Kidney epithelial cell (primary cell): Measurements from ENCODE around the gene PPFIBP1. TPM values are rescaled to one million over a fixed set of nuclear protein-coding genes. Genes with fewer than 3 reads are reported as not detected.

ENCODE experiments used
- DNase-seq: peaks from one replicate; pipeline ENCODE4 v3.0.0-alpha.2; 2010; ENCODE audit warnings: low read depth
- H3K27me3 ChIP-seq: 2 replicates; pipeline ENCODE4 v1.6.0; 2011; ENCODE audit warnings: low read length; ENCODE audit not compliant: control insufficient read depth, insufficient read depth
- H3K36me3 ChIP-seq: 2 replicates; pipeline ENCODE4 v1.5.1; 2011; ENCODE audit warnings: low read length; ENCODE audit not compliant: control insufficient read depth, insufficient read depth
- H3K4me3 ChIP-seq: 2 replicates; pipeline ENCODE4 v1.5.1; 2011; ENCODE audit warnings: low read depth, mild to moderate bottlenecking, control low read depth, low read length
- CTCF ChIP-seq: IDR thresholded peaks from 2 replicates; pipeline ENCODE4 v1.5.1; 2011; ENCODE audit warnings: mild to moderate bottlenecking, moderate library complexity, low read length, control low read depth, inconsistent platforms; ENCODE audit not compliant: insufficient read depth, poor library complexity, severe bottlenecking
- total RNA-seq: library from RNA; depleted of rRNA; stranded (reverse); fragments of >200 nt; gene quantifications from 2 replicates; pipeline ENCODE4 v1.2.3, GENCODE V29; 2015

PPFIBP1 gene
- total RNA-seq, 1 donor from 2014 or later: 119 TPM

- TF ChIP-seq CTCF: no peak
- no peak for DNase-seq
- H3K4me3 ChIP-seq: no peak overlapping the region
- H3K36me3 ChIP-seq: no peaks in the 10 kb centered on the region
- no peaks in the 10 kb centered on the region for H3K27me3 ChIP-seq
Measured at GRCh38 chr12:27547592-27547991, 23.6 kb downstream of the PPFIBP1 start.

GRCh38 chr12:27548301-27549199 lies 24.5 kb downstream of the PPFIBP1 start:
- no peak for DNase-seq
- Histone ChIP-seq H3K27me3 (no peaks in the 10 kb centered on the region), H3K4me3 (no peak overlapping the region), H3K36me3 (no peaks in the 10 kb centered on the region)
- no peak for TF ChIP-seq CTCF

- Histone ChIP-seq H3K27me3 (no peaks in the 10 kb centered on the region), H3K36me3 (no peaks in the 10 kb centered on the region), H3K4me3 (no peak overlapping the region)
- DNase-seq: no peak
- TF ChIP-seq CTCF: no peak
Measured at GRCh38 chr12:27549236-27549800, 25.3 kb downstream of the PPFIBP1 start.

- Histone ChIP-seq H3K36me3 (no peaks in the 10 kb centered on the region), H3K4me3 (no peak overlapping the region), H3K27me3 (no peaks in the 10 kb centered on the region)
- TF ChIP-seq CTCF: no peak
- peak; percentile 97 for DNase-seq
Measured at GRCh38 chr12:27549801-27550652, 26.0 kb downstream of the PPFIBP1 start.

- Histone ChIP-seq H3K27me3 (no peaks in the 10 kb centered on the region), H3K36me3 (no peaks in the 10 kb centered on the region), H3K4me3 (no peak overlapping the region)
- no peak for TF ChIP-seq CTCF
- DNase-seq: no peak
Measured at GRCh38 chr12:27550653-27550975, 26.6 kb downstream of the PPFIBP1 start.
